ENCODE results near the gene EIF4E1B. TPM values are rescaled to one million over a fixed set of nuclear protein-coding genes. Genes with fewer than 3 reads are reported as not detected.

Gene EIF4E1B
- total RNA-seq, 1 experiment from 2014 or later = not detected

DNA sequence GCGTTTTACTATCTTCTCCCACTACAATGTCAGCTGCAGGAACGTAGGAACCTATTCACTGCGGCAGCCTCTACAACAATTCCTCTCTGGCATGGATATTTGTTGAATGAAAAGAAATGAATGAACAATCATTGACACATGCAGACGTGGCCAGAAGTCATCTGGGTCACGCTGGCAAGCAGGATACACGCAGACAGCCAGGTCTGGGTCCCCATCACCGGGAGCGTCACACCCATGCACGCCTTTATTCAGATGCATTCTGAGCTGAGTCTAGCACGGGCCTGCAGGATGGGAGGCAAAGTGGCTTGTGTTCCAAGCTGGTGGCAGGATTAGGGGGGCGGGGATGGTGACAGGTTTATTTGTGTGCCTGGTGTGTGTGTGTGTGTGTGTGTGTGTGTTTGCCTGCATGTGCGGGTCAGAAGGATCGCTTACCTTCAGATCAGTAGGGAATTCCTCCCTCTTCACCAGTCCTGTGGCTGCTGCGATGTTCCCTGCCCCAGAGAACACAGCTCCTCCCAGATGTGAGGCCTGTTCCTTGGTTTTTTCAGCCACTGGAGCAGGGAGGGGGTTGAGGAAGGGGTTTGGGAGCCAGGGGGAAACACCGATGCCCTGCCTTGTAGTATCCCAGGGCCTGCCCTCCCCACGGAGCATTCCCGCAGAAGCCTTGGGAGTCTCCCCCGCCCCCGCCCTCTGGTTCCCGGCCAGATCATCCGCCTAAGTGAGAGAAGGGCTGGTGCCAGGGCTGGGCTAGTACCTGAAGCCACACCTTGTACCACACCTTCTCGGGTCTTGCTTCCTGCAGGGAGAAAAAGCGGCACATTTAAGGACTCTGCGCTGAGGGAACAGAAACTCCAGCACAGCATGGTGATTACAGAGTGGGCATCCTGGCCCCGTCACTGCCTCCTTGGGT is 4.3 kb upstream of the EIF4E1B start:
- no peak for DNase-seq (ENCODE audit: extremely low read depth, low read depth)

DNA sequence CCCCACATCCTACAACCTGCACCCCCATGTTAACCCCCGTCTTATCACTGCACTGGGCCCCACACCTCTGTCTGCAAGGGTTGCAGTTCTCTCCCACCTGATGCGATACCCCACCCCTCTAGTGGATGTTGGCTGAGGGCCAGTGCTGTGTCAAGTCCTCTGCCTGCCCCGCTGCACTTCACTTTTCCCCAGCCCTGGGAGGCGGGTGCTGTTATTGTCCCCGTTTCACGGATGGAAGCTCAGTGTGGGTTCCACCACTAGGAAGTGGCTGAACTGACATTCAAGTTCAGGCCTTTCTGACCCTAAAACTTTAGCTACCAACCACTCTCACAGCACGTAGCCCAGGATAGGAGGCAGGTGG is 3.6 kb upstream of the EIF4E1B start:
- DNase-seq (ENCODE audit: extremely low read depth, low read depth) = no peak

DNA sequence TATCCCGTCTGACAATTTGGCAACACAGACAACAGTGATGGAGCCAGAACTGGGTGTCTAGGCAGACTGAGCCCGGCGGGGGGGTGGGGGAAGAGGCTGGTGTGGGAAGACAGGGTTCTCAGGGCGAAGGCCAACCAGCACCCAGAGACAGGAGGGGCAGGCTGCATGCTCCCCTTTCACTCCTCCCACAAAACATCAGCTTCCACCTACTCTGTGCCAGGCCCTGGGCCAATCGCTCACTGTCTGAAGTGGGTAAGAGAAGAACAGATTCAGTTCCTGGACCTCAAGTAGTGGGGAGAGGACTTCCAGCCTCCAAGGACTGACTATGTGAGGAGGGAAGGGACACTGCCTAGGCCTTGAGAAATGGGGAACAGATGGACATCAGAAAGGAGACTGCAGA is 2.9 kb upstream of the EIF4E1B start:
- DNase-seq (ENCODE audit: extremely low read depth, low read depth) = no peak

DNA sequence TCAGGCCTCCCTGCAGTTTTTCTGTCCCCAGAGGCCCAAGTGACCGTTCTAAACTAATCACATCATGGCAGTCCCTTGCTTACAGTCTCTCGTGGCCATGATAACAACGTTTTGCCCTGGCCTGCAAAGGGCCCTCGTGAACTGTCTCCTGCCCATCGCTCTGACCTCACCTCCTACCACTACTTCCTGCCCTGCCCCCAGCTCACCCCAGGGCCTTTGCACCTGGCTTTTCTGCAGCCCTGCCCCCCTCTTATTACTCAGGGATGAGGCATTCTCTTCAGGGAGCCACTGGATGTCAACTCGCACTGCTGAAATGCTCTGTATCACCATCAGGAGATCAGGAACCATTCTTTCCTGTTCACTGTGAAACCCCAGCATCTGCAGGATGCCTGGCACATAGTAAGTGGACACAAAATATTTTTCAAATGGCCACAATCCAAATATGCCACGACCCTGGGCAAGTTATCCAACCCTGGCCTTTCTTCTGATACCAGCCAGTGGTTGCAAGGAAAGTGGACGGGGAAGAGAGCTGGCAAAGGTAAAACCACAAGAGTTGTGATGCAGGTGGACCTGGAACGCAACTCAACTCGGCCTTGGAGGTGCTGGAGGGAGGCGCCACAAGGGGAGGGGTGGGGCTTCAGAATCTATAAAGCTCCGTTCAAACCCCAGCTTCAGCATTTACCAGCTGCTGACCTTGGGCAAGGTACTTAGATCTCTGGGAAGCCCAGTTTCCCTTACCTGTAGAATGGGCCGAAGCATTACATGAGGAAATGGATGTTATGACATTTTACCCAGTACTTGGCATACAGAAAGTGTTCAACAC is 1.9 kb upstream of the EIF4E1B start:
- DNase-seq (ENCODE audit: extremely low read depth, low read depth) = no peak

DNA sequence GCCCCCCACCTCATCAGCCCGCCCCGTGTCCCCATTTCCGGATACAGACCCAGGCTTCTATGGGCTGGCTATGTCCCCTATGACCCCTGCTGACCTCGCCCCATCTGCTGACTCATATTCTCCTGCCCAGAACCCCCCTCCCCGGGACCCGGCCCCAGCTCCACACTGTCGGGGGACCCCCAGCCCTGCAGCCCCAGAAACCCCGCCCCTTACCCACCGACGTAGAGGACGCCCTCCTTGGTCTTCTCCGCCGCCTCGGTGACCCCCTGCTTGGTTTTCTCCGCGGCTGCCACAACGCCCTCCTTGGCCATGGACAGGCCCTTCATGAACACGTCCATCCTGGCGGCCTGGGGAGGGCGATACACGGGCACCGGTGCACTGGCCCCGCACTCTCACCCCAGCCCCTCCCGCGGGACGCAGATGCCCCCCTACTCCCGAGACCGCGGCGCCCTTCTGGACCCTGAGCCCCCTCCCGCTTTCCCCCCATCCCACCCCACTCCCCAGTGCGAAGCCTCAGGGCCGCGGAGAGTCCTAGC is 1.1 kb upstream of the EIF4E1B start:
- DNase-seq (ENCODE audit: extremely low read depth, low read depth) = no peak

DNA sequence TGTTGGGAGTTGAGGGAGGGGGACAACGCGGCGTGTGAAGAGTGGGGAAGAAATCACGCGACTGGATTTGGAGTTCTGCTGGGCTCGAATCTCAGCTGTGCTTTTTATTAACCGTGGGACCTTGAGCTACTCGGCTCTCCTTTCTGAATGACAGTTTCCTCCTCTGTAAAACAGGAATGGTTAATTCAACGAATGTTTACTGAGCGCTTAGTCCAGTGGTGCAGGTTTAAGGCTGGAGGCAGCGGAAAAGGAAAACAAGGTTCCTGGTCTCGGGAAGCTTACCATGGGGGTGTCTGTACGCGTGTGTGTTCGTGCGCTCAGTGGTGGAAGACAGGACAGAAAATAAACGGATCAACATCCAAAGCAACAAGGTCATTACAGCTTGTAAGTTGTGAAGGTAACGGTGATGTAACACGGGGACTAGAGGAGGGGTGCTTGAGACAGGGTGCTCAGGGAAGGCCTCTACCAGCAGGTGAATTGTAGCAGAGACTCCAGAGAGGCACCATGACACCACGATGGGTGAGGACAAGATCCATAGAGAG is 277 bp downstream of the EIF4E1B start:
- no peak for DNase-seq (ENCODE audit: extremely low read depth, low read depth)

DNA sequence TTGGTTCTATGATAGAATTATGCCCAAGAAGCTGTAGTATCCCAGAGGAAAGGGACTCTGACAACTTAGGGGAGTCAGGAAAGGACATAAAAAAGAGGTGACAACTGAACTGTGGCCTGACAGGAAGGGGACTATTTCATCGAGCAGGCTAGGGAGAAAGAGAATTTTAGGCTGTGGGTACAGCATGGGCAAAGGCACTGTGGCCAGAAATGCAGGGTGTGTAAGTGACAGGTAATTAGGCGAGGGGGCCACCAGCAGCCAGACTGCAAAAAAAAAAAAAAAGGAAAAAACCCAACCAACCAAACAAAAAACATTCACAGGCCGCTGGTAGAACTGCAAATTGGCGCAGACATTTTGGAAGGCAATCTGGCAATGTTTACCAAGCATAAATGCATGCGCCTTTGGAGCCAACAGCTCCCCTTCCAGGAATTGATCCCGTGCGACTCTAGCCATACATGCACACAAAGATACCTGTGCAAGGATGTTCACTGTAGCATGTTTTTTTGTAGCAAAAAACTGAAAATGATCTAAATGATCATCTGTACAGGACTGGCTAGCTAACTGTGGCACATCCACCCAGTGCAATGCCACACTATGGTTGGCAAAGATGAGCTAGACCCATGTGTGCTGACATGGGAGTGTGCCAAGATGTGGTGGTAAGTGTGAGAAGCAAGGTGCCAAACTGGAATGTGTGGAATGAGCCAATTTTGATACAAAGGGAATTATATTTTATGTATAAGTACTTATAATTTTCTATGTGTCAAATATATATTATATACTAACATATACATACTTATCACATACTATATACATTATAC is 1.1 kb downstream of the EIF4E1B start:
- no peak for DNase-seq (ENCODE audit: extremely low read depth, low read depth)

DNA sequence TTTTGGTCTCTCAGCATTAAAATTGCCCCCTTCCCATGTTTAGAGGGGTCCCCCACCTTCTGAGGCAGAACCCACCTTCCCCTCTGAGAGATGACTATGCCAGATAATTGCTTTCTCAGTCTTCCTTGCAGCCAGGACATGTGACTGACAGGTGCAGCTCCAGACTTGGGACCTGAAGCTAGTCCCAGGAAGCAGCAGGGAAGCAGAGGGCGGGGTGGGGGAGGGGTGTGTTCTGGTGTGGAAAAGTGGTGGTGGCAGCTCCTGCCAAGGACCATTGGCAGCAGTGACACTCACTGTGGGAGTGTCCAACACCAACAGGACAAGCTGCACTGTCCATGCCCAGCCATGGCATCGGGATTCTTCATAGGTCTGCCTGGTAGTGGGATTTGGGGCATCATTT is 2.3 kb downstream of the EIF4E1B start:
- DNase-seq (ENCODE audit: extremely low read depth, low read depth) = no peak

DNA sequence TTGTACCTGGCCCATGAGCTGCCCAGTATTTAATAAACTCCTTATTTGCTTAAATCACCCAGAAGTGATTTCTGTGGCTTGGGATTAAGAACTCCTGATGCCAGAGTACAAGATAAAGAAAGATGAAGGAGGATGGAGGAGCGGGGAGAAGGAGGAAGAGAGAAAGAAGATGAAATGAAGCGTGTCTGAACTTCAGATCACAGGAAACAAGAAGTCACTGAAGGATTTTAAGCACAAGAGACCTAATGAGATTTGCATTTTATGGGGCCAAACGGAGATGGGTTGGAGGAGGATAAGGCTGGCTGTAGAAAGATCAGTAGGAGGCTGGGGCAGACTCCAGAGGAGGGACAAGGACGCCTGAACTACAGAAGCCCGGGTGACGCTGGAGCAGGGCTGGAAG is 3.1 kb downstream of the EIF4E1B start:
- DNase-seq (ENCODE audit: extremely low read depth, low read depth) = no peak

DNA sequence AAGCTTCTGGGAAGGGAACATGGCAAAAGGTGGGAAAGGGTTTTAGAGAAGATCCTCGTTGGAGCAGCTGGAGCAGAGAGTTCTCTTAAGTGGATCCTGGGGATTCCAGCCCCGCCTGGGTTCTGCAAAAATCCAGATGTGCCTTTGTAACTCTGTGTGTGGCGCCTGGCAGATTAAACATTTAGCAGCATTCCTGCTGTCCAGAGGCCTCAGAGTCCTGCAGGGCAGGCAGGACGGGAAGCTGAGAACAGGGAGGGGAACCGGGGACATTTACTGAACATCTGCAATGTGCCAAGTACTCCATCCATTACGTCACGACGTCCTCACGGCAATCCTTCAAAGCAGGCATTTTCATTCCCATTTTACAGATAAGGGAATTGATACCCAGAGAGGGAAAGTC is 6.0 kb downstream of the EIF4E1B start:
- DNase-seq (ENCODE audit: extremely low read depth, low read depth) = no peak

DNA sequence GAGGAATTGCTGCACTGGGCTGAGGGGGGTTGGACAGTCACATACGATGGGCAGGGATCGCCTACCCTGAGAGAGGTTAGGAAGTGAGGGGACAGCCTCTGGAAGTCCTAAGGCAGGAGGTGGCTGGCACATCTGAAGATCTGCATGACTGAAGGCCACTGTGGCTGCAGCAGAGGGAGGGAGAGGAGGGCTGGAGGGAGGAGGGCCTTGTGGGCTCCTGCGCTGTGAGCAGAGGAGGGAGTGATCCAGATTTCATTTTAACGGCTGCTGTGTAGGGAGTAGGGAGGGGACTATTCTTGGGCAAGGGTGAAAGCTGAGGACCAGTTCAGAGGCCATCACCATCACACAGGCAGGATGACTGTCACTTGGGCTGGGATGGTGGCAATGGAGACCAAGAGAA is 7.1 kb downstream of the EIF4E1B start:
- no peak for DNase-seq (ENCODE audit: extremely low read depth, low read depth)

DNA sequence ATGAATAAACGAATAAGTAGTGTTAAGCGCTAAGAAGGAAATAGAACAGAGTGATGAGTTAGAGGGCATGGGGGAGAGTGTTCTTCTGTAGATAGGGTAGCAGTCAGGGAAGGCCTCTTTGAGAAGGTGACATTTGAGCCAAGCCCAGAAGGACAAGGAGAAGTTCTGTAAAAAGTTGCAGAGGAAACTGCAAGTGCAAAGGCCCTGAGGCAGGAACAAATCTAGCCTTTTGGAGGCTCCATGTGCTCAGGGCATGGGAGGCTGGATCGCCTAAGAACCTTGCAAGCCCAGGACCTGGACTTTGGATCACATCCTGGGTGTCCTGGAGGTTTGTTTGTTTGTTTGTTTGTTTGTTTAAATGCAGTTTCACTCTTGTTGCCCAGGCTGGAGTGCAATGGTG is 8.0 kb downstream of the EIF4E1B start:
- no peak for DNase-seq (ENCODE audit: extremely low read depth, low read depth)

DNA sequence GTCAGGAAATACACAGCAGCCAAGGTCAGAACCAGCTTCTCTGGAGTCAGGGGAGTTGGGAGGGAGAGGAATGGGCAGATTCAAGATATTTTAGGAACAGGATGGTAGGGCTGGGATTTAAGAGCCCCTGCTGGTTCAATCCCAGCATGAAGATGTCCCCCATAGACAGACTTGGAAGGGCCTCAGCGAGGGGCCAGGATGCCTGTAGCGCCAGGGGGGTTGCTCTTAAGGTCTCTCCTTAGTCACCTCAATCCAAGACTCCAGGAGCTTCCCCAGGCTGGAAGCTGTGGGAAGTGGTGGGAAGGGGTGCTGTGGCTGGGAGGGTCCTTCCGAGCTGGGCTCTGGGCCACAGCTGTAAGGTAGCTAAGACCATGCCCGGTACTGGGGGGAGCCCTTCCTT is 8.7 kb downstream of the EIF4E1B start:
- no peak for DNase-seq (ENCODE audit: extremely low read depth, low read depth)

DNA sequence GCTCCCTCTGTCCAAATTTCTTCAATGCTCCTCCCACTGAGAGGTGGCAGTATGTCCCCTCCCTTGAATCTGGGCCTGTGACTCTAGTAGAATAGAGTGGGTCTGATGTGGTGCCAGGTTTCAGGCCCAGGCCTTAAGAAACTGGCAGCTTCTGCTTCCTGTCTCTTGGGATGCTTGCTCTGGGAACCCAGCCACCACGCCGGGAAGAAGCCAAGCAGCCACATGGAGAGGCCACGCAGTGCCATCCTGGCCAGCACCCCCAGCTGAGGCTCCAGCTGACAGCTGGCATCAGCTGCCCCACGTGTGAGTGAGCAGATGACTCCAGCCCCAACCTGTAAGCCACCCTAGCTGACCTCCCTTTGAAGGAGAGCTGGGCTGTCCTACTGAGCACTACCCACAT is 9.5 kb downstream of the EIF4E1B start:
- DNase-seq (ENCODE audit: extremely low read depth, low read depth) = no peak

DNA sequence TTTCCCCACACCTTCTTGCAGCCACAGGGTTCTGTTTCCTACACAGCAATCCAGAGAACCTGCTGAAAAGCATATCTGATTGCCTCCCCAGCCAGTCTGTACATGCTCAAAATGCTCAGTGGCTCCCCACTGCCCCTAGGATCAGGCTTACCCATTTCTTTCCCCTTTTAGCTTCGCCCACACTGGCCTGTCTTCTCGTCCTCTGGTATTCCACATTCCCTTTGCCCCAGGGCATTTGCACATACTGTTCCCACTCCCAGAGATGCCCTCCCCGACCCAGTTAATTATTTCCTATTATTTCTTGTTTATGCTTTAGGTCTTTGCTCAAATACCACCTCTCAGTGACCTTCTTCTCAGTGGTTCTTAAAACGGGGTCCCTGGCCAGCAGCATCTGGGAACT is 10.1 kb downstream of the EIF4E1B start:
- no peak for DNase-seq (ENCODE audit: extremely low read depth, low read depth)

DNA sequence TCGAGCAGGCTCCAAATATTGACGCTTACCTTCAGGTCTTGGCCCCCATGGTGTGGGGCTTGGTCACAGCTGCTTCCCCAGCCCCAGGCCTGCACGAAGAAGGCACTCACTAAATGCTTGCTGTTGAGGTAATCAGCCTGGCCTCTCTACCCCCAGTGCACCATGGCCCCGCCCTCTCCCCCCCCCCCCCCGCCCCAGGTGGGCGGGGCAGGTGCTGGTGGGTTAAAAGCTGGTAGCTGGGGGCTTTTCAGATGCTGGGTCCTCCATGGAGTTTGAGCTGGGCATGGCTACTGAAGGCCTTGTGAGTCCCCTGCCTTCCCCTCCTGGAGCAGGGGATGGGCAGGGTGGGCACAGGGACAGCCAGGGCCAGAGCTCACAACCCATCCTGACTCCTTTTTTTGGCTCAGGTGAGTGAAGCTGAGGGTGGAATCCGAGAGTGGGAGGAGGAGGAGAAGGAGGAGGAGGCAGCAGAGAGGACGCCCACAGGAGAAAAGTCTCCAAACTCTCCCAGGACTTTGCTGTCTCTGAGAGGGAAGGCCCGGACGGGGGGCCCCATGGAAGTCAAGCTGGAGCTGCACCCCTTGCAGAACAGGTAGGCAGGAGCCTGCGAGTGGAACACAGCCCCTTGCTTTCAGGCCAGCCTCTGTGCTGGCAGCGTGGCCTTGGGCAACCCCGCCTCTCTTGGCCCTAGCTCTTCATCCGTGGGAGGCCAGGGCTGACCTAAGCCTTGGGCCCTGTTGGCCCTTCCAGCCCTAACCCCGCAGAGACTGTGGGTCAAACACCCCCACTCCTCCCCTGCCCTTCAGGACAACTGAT is 12.4 kb downstream of the EIF4E1B start:
- no peak for DNase-seq (ENCODE audit: extremely low read depth, low read depth)

DNA sequence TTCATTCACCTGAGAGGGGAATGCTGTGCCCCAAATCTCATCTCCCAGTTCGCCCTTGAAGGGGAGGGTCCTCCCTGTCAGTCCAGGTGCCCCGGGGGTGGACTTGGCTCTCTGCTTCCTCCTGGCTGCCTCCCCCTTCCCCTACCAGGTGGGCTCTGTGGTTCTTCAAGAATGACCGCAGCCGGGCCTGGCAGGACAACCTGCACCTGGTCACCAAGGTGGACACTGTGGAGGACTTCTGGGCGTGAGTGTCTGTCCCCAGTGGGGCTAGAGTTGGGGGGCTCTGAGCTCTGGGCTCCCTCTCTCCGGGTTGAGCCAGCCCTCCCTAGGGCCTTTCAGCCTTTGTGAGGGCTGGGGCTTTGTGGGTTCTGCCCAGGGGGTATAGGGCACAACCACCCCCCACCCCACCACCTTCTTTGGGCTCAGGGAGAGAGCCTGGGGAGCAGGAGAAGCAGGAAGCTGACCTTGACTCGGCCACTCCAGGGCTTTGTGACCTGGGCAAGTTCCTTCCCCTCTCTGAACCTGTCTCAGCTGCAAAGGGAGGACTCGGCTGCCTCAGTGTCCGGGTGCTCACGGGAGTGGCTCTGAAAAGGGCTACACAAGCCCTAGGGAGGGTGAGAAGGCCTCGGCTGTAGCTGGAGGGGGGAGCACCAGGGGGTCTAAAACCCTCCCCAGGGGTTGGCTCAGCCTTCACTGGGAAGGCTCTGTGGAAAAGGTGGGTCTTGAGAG is 13.2 kb downstream of the EIF4E1B start:
- no peak for DNase-seq (ENCODE audit: extremely low read depth, low read depth)

DNA sequence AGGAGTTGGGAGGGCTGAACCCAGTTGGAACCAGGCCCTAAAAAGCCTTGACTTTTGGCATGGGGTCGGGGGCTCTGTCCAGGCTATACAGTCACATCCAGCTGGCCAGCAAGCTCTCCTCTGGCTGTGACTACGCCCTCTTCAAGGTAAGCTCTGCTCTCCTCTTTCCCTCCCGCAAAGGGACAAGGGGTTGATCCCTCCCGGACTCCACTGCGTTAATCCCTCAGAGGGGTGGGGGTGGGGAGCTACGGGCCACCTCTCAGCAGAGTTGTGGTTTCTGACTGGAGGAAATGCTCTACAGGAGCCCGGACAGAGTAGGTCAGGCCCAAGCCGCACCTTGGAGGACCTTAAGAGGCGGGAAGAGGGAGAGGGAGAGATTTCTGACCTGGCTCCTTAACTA is 13.8 kb downstream of the EIF4E1B start:
- no peak for DNase-seq (ENCODE audit: extremely low read depth, low read depth)
